Spleen (tissue), 7 donors: ENCODE measurements around the gene ZBTB3.

ENCODE experiments used
- CTCF ChIP-seq, 11 experiments: fragments of 200-600 bp in 7 of 11; fragments of 450-650 bp in 4 of 11; sonication (generic) in 4 of 11; IDR thresholded peaks in 8 of 11; conservative IDR thresholded peaks in 3 of 11; 1 replicate in 7 of 11; 2 replicates in 4 of 11; pipeline versions ENCODE4 v1.4.0 to v1.8.0; 2016 to 2021; ENCODE audit warnings: antibody characterized with exemption in 11 of 11, inconsistent platforms in 4 of 11, mild to moderate bottlenecking in 1 of 11
- POLR2A ChIP-seq, 3 donors: fragments of 450-650 bp; IDR thresholded peaks; one replicate each; pipeline ENCODE4 v1.5.1; 2017; ENCODE audit warnings: antibody characterized with exemption in 3 of 3, mild to moderate bottlenecking in 1 of 3
- POLR2AphosphoS5 ChIP-seq, 3 donors: sonication (generic); formaldehyde crosslinking; IDR thresholded peaks; one replicate each; pipeline ENCODE4 v1.5.1; 2017; ENCODE audit warnings: antibody characterized with exemption in 3 of 3
- donor health status: DM: no; HTN: no; CAD: no; lungs with moderate emphysema.
- donor health status: DM: no; HTN: no; CAD: no.
- donor health status: DM: no; HTN: no; CAD: no.

- TF ChIP-seq CTCF (IDR thresholded peaks at IDR 0.05 in 8 of 11, conservative IDR thresholded peaks at IDR 0.05 in 3 of 11), result no peak
- no peak for TF ChIP-seq POLR2A (IDR thresholded peaks at IDR 0.05)
- no peak for TF ChIP-seq POLR2AphosphoS5 (IDR thresholded peaks at IDR 0.05)
These were observed 16.8 kb downstream of the ZBTB3 start for GRCh38 chr11:62737196-62737595.
